HEK293 (cell line): ENCODE data around the gene CHST3.
"Not testable (repeated sequence)": the region's sequence is repeated elsewhere in the genome, so short reads cannot be mapped to it uniquely, and the experiment has no call there.

Experiments
- CTCF ChIA-PET: fragments of 350-600 bp; formaldehyde crosslinking; extraction: SDS; loops from one replicate; lab custom pipeline; 2021; ENCODE audit warnings: antibody characterized with exemption; lab: Yijun Ruan, JAX
- POLR2A ChIA-PET: fragments of 300-600 bp; formaldehyde crosslinking; extraction: SDS; loops from one replicate; lab custom pipeline; 2020; ENCODE audit warnings: antibody characterized with exemption, inconsistent platforms; lab: Yijun Ruan, JAX
- H3K27ac ChIP-seq: fragments of 200-500 bp; sonication (Bioruptor generic); 2 replicates; pipeline ENCODE4 v1.5.1; 2014; ENCODE audit warnings: low read depth, low read length, control low read depth, inconsistent platforms; ENCODE audit errors: extremely low read depth
- H3K36me3 ChIP-seq, 2 experiments: fragments of 200-500 bp in 1 of 2; sonication (Bioruptor generic) in 1 of 2; 1 replicate in 1 of 2; 2 replicates in 1 of 2; pipeline ENCODE4 v1.5.1; 2014 to 2017; ENCODE audit warnings: inconsistent platforms in 2 of 2, low read length in 2 of 2; ENCODE audit not compliant: control insufficient read depth in 2 of 2, insufficient read depth in 1 of 2
- H3K4me1 ChIP-seq: fragments of 200-500 bp; sonication (Bioruptor generic); 2 replicates; pipeline ENCODE4 v1.5.1; 2014; ENCODE audit warnings: mild to moderate bottlenecking, low read length, inconsistent platforms; ENCODE audit not compliant: control insufficient read depth, insufficient read depth
- H3K4me3 ChIP-seq: 2 replicates; pipeline ENCODE4 v1.5.1; 2011; ENCODE audit warnings: low read depth, mild to moderate bottlenecking, control low read depth, low read length, moderate library complexity
- H3K9me3 ChIP-seq: fragments of 200-500 bp; sonication (Bioruptor generic); 2 replicates; pipeline ENCODE4 v1.5.1; 2014; ENCODE audit warnings: low read depth, low read length, inconsistent platforms; ENCODE audit not compliant: control insufficient read depth, insufficient read depth
- BCL11B ChIP-seq: fragments of 450-650 bp; formaldehyde crosslinking; IDR thresholded peaks from 2 replicates; pipeline ENCODE4 v1.5.1; 2016; ENCODE audit warnings: low read depth, missing biosample characterization, missing genetic modification characterization
- MYNN ChIP-seq: fragments of 450-650 bp; formaldehyde crosslinking; IDR thresholded peaks from 2 replicates; pipeline ENCODE4 v1.5.1; 2016; ENCODE audit warnings: missing biosample characterization, missing genetic modification characterization, borderline replicate concordance
- ZNF121 ChIP-seq: fragments of 450-650 bp; formaldehyde crosslinking; IDR thresholded peaks from 2 replicates; pipeline ENCODE4 v1.5.1; 2016; ENCODE audit warnings: missing biosample characterization, missing genetic modification characterization
- ZNF202 ChIP-seq: fragments of 450-650 bp; formaldehyde crosslinking; IDR thresholded peaks from 2 replicates; pipeline ENCODE4 v1.5.1; 2016; ENCODE audit warnings: missing biosample characterization, missing genetic modification characterization, borderline replicate concordance
- ZNF341 ChIP-seq: fragments of 450-650 bp; formaldehyde crosslinking; IDR thresholded peaks from 2 replicates; pipeline ENCODE4; 2016; ENCODE audit warnings: low read depth, missing biosample characterization, missing genetic modification characterization
- ZNF449 ChIP-seq: fragments of 450-650 bp; formaldehyde crosslinking; IDR thresholded peaks from 2 replicates; pipeline ENCODE4 v1.5.1; 2017; ENCODE audit warnings: missing biosample characterization, mild to moderate bottlenecking, missing genetic modification characterization, moderate library complexity
- ZNF776 ChIP-seq: fragments of 450-650 bp; formaldehyde crosslinking; IDR thresholded peaks from 2 replicates; pipeline ENCODE4 v1.5.0; 2017; ENCODE audit warnings: missing biosample characterization, missing genetic modification characterization, borderline replicate concordance
- ZNF785 ChIP-seq: fragments of 450-650 bp; formaldehyde crosslinking; IDR thresholded peaks from 2 replicates; pipeline ENCODE4 v1.5.1; 2016; ENCODE audit warnings: missing biosample characterization, missing genetic modification characterization
- TF ChIP-seq, protein P1 (sequence below): fragments of 450-650 bp; formaldehyde crosslinking; IDR thresholded peaks from 2 replicates; pipeline ENCODE4 v1.5.1; 2016; ENCODE audit warnings: missing biosample characterization, missing genetic modification characterization

Gene CHST3

GRCh38 chr10:72029414-72029813, 65.2 kb downstream of the CHST3 start (continued):
- TF ChIP-seq, protein P1, sequence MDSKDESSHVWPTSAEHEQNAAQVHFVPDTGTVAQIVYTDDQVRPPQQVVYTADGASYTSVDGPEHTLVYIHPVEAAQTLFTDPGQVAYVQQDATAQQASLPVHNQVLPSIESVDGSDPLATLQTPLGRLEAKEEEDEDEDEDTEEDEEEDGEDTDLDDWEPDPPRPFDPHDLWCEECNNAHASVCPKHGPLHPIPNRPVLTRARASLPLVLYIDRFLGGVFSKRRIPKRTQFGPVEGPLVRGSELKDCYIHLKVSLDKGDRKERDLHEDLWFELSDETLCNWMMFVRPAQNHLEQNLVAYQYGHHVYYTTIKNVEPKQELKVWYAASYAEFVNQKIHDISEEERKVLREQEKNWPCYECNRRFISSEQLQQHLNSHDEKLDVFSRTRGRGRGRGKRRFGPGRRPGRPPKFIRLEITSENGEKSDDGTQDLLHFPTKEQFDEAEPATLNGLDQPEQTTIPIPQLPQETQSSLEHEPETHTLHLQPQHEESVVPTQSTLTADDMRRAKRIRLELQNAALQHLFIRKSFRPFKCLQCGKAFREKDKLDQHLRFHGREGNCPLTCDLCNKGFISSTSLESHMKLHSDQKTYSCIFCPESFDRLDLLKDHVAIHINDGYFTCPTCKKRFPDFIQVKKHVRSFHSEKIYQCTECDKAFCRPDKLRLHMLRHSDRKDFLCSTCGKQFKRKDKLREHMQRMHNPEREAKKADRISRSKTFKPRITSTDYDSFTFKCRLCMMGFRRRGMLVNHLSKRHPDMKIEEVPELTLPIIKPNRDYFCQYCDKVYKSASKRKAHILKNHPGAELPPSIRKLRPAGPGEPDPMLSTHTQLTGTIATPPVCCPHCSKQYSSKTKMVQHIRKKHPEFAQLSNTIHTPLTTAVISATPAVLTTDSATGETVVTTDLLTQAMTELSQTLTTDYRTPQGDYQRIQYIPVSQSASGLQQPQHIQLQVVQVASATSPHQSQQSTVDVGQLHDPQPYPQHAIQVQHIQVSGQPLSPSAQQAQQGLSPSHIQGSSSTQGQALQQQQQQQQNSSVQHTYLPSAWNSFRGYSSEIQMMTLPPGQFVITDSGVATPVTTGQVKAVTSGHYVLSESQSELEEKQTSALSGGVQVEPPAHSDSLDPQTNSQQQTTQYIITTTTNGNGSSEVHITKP (tag by site-specific recombination) = no peak
- no peak for TF ChIP-seq BCL11B (tag by site-specific recombination)
- no peak for TF ChIP-seq ZNF202 (tag by site-specific recombination)
- TF ChIP-seq ZNF785 = no peak
- TF ChIP-seq ZNF776 (tag by site-specific recombination) = no peak
- TF ChIP-seq, all 188 proteins: peak for 0

- H3K4me3 ChIP-seq = no peak overlapping the region
- POLR2A ChIA-PET = interaction anchor here (0.5 kb wide), 1 partner anchor 1532 kb away, joined by 3 read pairs; no protein-coding TSS in a partner anchor
- TF ChIP-seq ZNF449 (tag by site-specific recombination) (no peak), ZNF341 (tag by site-specific recombination) (peak; percentile 88)
- TF ChIP-seq, all 188 proteins: peak for 1
- no peak overlapping the region for H3K27ac ChIP-seq
- no peaks in the 10 kb centered on the region for H3K36me3 ChIP-seq
- peaks cover 12% of the 10 kb centered on the region; the same call in 1 of the 2 replicates for H3K4me1 ChIP-seq
- CTCF ChIA-PET = interaction anchor here (0.5 to 2.5 kb wide), 6 partner anchors 18 to 799 kb away, joined by 3 to 8 read pairs (median 4); no protein-coding TSS in a partner anchor
- no peaks in the 10 kb centered on the region for H3K9me3 ChIP-seq
Measured at GRCh38 chr10:72030762-72031543, 66.8 kb downstream of the CHST3 start.

DNA sequence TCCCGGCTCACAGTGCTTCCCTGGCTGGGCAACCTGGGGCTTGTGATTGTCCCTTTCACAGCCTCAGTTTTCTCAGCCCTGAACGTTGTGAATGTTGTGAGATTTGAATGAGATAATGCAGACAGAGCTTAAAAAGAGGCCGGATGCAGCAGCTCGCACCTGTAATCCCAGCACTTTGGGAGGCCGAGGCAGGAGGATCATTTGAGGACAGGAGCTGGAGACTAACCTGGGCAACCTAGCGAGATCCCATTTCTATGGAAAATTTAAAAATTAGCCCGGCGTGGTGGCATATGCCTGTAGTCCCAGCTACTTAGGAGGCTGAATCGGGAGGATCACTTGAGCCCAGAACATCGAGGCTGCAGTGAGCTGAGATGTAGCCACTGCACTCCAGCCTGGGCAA, 67.5 kb downstream of the CHST3 start:
- ChIA-PET POLR2A (no interaction called here), CTCF (interaction anchor here (1.1 to 2.5 kb wide), 3 partner anchors 17 to 135 kb away, joined by 5 to 8 read pairs (median 7); no protein-coding TSS in a partner anchor)
- TF ChIP-seq ZNF121 (tag by site-specific recombination) = 0 out of 2 replicates have a peak, but pooled peaks have one; percentile 25
- TF ChIP-seq MYNN (tag by site-specific recombination) = no peak
- Histone ChIP-seq H3K36me3 (no peaks in the 10 kb centered on the region), H3K4me3 (no peak overlapping the region), H3K9me3 (no peaks in the 10 kb centered on the region), H3K4me1 (peaks cover 7% of the 10 kb centered on the region; the same call in 1 of the 2 replicates), H3K27ac (no peak overlapping the region)

DNA sequence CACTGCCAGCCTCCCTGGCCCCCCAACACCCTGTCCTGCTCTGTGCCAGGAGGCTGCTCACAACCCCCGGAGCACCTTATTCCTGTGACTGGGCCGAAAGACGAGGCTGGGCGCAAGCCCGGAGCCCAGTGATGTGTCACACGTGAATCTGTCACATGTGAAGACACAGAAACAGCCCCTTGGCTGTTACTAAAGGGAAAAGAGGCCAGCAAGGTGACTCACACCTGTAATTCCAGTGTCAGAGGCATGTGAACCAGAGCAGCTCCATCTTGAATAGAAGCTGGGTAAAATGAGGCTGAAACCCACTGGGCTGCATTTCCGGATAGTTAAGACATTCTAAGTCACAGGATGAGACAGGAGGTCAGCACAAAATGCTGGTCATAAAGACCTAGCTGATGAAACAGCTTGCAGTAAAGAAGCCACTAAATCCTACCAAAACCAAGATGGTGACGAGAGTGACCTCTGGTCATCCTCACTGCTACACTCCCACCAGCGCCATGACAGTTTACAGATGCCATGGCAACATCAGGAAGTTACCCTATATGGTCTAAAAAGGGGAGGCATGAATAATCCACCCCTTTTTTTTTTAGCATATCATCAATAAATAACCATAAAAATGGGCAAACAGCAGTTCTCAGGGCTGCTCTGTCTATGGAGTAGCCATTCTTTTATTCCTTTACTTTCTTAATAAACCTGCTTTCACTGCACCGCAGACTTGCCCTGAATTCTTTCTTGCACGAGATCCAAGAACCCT, 68.4 kb downstream of the CHST3 start:
- POLR2A ChIA-PET, H3K9me3 ChIP-seq, H3K36me3 ChIP-seq, H3K4me1 ChIP-seq, H3K4me3 ChIP-seq, H3K27ac ChIP-seq: not testable (repeated sequence)
- CTCF ChIA-PET = interaction anchor here (0.6 to 2.4 kb wide), 3 partner anchors 16 to 76 kb away, joined by 3 to 15 read pairs (median 5); no protein-coding TSS in a partner anchor
